Measurements from ENCODE around the gene PCDHB11. TPM values are rescaled to one million over a fixed set of nuclear protein-coding genes. Genes with fewer than 3 reads are reported as not detected.
"Not testable (repeated sequence)": the region's sequence is repeated elsewhere in the genome, so short reads cannot be mapped to it uniquely, and the experiment has no call there.

The PCDHB11 gene
- total and polyA plus RNA-seq, 2 of the 8 experiments (the other 6 are each of a cell fraction or from before 2014, with no cell fraction given) = 0.50 to 0.86 TPM

- H3K79me2 ChIP-seq (ENCODE audit: control insufficient read depth in 1 of 2, insufficient read depth in 2 of 2, low read length in 2 of 2); H4K91ac ChIP-seq (replicated peaks; ENCODE audit: insufficient read length, low read length); H2BK20ac ChIP-seq (ENCODE audit: low read length); H3K79me1 ChIP-seq (ENCODE audit: low read depth, low read length); H3K4me3 ChIP-seq (ENCODE audit: extremely low read depth in 1 of 4, insufficient read depth in 2 of 4, low read depth in 3 of 4, low read length in 4 of 4); H2BK5ac ChIP-seq (ENCODE audit: low read depth, low read length); H3K23me2 ChIP-seq (ENCODE audit: low read depth, low read length); H2AK5ac ChIP-seq (ENCODE audit: low read depth, low read length); H3K9ac ChIP-seq (replicated peaks in 1 of 4; ENCODE audit: extremely low read depth in 1 of 4, low read depth in 3 of 4, low read length in 3 of 4); H3K4ac ChIP-seq (replicated peaks; ENCODE audit: insufficient read length, low read depth, low read length); DNase-seq (ENCODE audit: low read depth in 1 of 2, low spot score in 2 of 2); H3K27me3 ChIP-seq (replicated peaks in 1 of 4; ENCODE audit: control insufficient read depth in 3 of 4, extremely low read depth in 1 of 4, insufficient read depth in 3 of 4, low read length in 3 of 4); H3K36me3 ChIP-seq (ENCODE audit: control insufficient read depth in 2 of 4, insufficient read depth in 4 of 4, low read length in 3 of 4); H4K20me1 ChIP-seq (replicated peaks in 1 of 2; ENCODE audit: control insufficient read depth in 1 of 2, insufficient read depth in 2 of 2, low read length in 2 of 2); H2BK15ac ChIP-seq (ENCODE audit: low read length); H3K56ac ChIP-seq (replicated peaks; ENCODE audit: insufficient read length, low read depth, low read length); FAIRE-seq; H3K23ac ChIP-seq (ENCODE audit: insufficient read length); H3K18ac ChIP-seq (ENCODE audit: extremely low read depth, low read length); H3K9me3 ChIP-seq (ENCODE audit: insufficient read depth in 2 of 2, low read depth in 1 of 2, low read length in 1 of 2); H2AFZ ChIP-seq (ENCODE audit: low read length); POLR2A ChIA-PET (ENCODE audit: partially characterized antibody); H2BK12ac ChIP-seq (ENCODE audit: low read depth, low read length); H4K8ac ChIP-seq (ENCODE audit: extremely low read depth, insufficient read depth, low read length); H3K4me2 ChIP-seq (ENCODE audit: insufficient read depth in 1 of 2, low read depth in 2 of 2, low read length in 2 of 2); H3K4me1 ChIP-seq (replicated peaks in 1 of 4; ENCODE audit: control insufficient read depth in 3 of 4, insufficient read depth in 4 of 4, low read length in 3 of 4); H2BK120ac ChIP-seq (replicated peaks; ENCODE audit: low read depth, low read length); H3K27ac ChIP-seq (ENCODE audit: low read depth, low read length); H3K14ac ChIP-seq (ENCODE audit: insufficient read length); H4K5ac ChIP-seq (ENCODE audit: insufficient read length, low read depth, low read length): not testable (repeated sequence)
- 0 out of 4 replicates have a peak, but pooled peaks of 1 of the 3 experiments have one; percentile 8 for TF ChIP-seq CTCF (IDR thresholded peaks at IDR 0.05; ENCODE audit: control extremely low read depth in 1 of 3, insufficient read depth in 1 of 3, low read depth in 1 of 3, low read length in 3 of 3)
- CTCF ChIA-PET (ENCODE audit: partially characterized antibody) = interaction anchor here (1.6 to 3.8 kb wide), 3 partner anchors 13 to 39 kb away, joined by 4 to 39 read pairs (median 35); partner anchors contain the start of genes PCDHB11 and PCDHB14
- 92% methylated on average over 27 of the region's 69 CpGs; no CpG with 5 or more reads in 1 of the 2 experiments for WGBS, 2 experiments (ENCODE audit: extremely low coverage in 1 of 2, insufficient coverage in 1 of 2, insufficient read length in 1 of 2, insufficient replicate concordance in 2 of 2, low coverage in 1 of 2, low lambda C conversion rate in 2 of 2, missing lambda C conversion rate in 1 of 2)
Measured at GRCh38 chr5:141184117-141184855, 15.1 kb upstream of the PCDHB11 start.
